ENCODE data around the gene TMEM109.

TMEM109 gene

DNA sequence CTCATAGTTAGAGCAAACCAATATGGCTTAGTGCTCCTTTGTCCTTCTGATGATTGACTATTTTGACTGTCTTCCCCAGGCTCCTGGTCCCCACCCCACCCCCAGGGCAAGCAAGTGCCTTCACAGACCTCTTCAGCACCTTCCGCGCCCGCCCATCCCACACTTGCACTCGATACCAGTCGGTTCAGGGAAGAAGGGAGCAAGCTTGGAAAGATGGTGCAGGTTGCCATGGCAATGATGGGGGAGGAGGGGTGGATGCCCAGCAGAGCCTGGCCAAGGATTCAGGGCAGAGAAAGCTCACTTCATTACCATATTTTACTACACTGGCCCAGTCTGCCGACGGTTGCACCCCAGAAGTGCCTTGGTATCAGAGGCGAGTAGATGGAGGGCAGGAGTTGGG is 12.5 kb downstream of the TMEM109 start:
- no peak for DNase-seq (ENCODE audit: low read depth)

DNA sequence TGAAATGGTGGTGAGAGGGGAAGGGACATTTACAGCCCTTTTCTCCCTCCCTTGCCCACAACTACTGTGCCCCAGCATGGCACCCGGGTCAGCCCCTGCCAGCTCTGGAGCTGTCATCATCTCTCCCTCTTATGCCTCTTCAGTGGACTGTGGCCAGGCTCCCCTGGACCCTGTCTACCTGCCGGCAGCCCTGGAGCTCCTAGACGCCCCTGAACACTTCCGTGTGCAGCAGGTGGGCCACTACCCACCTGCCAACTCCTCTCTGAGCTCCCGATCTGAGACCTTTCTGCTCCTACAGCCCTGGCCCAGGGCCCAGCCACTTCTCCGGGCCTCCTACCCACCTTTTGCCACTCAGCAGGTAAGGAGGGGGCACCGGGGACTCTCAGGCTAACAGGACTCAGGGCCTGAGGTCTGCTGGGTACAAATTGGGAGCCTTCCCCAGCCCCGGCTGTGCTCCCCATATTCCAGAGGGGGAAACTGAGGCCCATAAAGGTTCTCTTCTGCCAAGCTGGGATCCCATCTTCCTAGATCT is 13.2 kb downstream of the TMEM109 start:
- no peak for DNase-seq (ENCODE audit: low read depth)

DNA sequence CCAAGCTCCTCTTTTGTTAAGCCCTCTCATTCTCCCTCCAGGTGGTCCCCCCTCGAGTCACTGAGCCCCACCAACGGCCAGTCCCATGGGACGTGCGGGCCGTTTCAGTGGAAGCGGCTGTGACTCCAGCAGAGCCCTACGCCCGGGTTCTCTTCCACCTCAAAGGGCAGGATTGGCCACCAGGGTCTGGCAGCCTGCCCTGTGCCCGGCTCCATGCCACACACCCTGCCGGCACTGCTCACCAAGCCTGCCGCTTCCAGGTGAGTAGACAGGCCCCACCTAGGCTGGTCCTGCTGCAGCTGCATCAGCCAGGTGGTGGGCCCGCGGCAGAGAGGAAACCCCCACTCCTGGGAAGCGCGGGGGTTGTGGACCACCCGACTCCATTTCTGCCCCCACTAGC is 13.6 kb downstream of the TMEM109 start:
- DNase-seq (ENCODE audit: low read depth), result no peak

DNA sequence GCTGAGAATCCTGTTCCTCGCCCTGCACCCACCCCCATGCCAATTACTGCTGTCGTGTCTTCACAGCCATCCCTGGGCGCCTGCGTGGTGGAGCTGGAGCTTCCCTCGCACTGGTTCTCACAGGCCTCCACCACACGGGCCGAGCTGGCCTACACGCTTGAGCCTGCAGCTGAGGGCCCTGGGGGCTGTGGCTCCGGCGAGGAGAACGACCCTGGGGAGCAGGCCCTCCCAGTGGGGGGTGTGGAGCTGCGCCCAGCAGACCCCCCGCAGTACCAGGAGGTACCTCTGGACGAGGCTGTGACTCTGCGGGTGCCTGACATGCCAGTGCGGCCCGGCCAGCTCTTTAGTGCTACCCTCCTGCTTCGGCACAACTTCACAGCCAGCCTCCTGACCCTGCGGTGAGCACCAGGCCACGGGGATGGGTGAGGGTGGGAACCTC is 14.6 kb downstream of the TMEM109 start:
- DNase-seq (ENCODE audit: low read depth), result no peak

DNA sequence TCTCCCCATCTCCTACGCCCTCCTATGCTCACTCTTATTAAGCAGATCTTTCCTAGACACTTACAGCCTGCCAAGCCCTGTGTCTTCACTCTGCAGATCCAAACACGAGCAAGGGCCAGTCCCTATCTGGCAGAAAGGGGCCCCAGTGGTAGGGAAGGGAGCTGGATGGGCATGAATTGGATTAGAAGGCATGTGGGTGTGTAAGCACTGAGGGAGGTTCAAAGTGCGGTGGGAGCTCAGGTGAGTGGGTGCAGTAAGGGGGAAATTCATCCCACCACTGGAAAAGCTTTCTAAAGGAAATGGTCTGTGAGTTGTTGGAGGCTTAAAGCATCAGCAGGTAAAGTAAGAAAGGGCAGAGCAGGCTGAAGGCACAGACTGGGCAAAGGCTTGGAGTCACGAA is 15.8 kb downstream of the TMEM109 start:
- no peak for DNase-seq (ENCODE audit: low read depth)

DNA sequence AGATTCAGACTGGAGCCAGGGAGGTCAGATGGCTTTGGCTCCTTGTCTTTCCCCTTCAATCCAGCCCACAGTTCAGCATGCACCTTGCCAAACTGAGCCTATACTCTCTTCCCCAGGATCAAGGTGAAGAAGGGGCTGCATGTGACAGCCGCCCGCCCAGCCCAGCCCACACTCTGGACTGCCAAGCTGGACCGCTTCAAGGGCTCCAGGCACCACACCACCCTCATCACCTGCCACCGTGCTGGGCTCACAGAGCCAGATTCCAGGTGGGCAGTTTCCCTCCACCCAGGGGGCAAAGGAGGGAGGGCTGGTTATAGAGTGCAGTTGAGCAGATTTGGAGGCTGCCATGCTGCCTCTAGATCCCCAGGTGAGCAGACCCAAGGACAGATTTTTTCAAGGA is 16.4 kb downstream of the TMEM109 start:
- DNase-seq (ENCODE audit: low read depth), result no peak

DNA sequence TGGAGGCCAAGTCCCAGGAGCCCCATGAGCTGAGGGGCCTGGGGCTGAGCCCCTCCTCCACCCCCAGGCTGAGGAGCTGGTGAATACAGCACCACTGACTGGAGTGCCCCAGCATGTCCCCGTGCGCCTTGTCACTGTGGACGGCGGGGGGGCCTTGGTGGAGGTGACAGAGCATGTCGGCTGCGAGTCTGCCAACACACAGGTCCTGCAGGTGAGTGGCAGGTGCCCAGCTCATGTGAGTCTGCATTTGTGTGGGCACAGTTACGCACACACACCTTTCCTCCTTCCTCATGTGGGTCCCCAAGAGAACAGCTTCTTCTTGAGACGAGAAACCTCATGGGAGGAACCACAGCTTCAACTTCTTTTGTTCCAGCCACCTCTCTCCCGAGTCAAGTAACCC is 18.0 kb downstream of the TMEM109 start:
- no peak for DNase-seq (ENCODE audit: low read depth)

DNA sequence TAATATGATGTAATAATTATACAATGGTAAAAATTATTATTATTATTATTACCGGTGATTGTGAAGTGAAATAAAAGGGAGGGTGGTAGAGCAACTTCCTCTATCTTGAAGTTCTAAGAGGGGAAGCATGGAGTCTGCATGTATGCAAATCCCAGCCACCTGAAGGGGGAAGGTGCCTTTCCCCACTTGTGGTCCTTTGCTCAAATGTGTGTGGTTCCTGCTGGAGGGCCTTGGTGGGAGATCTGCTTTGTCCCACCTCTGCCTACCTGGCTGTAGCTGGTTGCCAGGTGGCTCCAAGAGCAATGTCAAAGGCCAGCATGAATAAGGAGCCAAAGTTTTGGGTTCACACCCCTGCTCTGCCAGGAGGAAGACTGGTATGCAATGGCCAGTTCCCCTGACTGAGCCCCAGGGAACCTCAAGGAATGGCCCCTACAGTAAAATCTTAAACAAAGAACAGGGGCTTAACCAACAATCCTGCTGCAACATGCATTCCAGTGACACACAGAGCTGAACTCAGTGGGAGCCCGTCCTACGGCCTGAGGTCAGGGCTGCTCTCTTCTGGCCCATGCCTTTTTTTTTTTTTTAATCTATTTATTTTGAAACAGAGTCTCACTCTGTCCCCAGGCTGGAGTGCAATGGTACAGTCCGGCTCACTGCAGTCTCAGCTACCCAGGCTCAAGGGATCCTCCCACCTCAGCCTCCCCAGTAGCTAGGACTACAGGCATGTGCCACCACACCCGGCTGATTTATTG is 18.8 kb downstream of the TMEM109 start:
- DNase-seq (ENCODE audit: low read depth), result no peak

DNA sequence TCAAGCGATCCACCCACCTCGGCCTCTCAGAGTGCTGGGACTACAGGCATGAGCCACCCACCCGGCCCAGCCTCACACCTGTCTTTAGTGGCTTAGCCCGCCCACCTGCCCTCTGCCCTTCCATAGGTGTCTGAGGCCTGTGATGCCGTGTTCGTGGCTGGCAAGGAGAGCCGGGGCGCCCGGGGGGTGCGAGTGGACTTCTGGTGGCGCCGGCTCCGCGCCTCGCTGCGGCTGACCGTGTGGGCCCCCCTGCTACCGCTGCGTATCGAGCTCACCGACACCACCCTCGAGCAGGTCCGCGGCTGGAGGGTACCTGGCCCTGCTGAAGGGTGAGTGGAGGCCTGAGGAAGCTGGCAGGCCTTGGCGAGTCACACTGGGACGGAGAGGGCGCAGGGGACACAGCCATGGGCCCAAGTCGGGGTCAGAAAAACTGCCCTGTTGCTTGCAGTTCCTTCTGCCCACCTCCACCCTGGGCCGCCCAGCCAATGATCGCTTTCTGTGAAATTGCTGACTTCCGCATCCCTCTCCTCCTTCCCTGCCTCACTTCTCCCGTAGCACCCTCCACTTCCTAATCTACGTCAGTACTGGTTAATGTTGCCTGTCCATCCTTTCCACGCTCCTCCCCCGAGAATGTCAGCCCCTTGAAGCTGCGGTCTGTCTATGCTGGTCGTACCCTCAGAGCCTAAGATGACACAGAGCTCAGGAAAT is 19.6 kb downstream of the TMEM109 start:
- no peak for DNase-seq (ENCODE audit: low read depth)

DNA sequence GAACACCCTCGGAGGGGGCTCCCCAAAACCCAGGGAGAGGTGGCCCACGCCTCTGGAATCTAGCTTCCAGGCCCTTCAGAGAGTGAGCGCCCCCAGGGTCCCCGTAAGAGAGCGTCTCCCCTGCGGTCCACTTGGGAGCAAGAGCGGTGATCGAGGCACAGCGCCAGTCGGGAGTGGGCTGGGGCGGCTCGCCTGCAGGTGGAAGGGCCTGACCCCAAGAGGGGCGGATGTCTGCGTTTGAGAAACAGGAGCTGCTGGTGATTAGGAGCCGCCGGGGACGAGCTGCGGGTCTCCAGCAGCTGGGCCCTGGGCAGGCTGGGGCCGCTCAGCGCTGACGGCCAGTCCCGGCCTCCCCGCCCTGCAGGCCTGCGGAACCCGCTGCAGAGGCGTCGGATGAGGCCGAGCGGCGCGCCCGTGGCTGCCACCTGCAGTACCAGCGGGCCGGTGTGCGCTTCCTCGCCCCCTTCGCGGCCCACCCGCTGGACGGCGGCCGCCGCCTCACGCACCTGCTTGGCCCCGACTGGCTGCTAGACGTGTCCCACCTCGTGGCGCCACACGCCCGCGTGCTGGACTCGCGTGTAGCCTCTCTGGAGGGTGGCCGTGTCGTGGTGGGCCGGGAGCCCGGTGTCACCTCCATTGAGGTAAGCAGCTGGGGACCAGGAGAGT is 20.3 kb downstream of the TMEM109 start:
- no peak for DNase-seq (ENCODE audit: low read depth)

DNA sequence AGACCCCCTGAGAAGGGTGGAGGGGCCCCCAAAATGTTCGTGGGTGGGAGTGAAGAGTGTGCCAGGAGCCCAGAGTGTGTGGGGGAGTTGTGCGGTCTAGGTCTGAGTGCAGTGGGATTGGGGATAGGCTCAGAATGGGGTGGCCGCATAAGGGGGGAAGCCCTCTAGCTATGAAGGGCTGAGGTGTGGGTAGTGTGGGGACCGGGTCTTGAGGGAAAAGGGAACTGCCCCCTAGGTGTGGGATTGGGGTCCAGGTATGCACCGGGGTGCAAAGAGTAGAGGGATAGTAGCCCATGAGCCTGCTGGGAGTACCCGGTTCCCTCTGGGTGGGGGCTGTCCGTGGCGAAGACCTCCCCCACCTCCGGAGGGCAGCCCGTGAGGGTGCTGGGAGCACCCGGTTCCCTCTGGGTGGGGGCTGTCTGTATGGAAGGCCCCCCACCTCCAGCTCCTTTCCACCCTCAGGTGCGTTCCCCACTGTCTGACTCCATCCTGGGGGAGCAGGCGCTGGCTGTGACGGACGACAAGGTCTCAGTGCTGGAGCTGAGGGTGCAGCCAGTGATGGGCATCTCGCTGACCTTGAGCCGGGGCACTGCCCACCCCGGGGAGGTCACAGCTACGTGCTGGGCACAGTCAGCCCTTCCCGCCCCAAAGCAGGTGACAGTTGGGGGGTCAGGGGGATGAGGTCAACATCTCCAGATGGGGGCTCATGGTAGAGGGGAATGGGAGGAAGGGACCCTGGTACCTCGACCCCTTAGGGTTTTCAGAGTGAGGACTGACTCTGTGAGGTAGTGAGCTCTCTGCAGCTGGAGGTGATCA is 21.0 kb downstream of the TMEM109 start:
- DNase-seq (ENCODE audit: low read depth), result no peak

DNA sequence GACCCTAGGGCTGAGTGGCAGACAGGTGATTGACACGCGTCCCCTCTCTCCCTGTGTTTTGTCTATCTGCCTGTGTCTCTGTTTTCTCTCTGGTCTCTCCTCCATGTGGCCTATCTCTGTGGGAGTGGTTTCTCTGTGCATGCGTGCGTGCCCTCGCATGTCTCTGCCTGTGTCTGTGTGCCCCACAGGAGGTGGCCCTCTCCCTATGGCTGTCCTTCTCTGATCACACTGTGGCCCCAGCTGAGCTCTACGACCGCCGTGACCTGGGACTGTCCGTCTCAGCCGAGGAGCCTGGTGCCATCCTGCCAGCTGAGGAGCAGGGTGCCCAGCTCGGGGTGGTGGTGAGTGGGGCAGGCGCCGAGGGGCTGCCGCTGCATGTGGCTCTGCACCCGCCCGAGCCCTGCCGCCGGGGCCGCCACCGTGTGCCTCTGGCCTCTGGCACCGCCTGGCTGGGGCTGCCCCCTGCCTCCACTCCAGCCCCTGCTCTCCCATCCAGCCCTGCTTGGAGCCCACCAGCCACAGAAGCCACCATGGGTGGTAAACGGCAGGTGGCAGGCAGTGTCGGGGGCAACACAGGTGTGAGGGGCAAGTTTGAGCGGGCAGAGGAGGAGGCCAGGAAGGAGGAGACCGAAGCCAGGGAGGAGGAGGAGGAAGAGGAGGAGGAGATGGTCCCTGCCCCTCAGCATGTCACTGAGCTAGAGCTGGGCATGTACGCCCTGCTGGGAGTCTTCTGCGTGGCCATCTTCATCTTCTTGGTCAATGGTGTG is 21.9 kb downstream of the TMEM109 start:
- DNase-seq (ENCODE audit: low read depth), result no peak

DNA sequence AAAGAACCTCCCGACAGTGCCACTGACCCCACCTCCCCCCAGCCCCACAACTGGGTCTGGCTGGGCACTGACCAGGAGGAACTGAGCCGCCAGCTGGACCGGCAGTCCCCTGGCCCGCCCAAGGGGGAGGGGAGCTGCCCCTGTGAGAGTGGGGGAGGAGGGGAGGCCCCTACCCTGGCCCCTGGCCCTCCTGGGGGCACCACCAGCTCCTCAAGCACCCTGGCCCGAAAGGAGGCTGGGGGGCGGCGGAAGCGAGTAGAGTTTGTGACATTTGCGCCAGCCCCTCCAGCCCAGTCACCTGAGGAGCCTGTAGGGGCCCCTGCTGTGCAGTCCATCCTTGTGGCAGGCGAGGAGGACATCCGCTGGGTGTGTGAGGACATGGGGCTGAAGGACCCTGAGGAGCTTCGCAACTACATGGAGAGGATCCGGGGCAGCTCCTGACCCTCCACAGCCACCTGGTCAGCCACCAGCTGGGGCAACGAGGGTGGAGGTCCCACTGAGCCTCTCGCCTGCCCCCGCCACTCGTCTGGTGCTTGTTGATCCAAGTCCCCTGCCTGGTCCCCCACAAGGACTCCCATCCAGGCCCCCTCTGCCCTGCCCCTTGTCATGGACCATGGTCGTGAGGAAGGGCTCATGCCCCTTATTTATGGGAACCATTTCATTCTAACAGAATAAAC is 22.6 kb downstream of the TMEM109 start:
- no peak for DNase-seq (ENCODE audit: low read depth)

DNA sequence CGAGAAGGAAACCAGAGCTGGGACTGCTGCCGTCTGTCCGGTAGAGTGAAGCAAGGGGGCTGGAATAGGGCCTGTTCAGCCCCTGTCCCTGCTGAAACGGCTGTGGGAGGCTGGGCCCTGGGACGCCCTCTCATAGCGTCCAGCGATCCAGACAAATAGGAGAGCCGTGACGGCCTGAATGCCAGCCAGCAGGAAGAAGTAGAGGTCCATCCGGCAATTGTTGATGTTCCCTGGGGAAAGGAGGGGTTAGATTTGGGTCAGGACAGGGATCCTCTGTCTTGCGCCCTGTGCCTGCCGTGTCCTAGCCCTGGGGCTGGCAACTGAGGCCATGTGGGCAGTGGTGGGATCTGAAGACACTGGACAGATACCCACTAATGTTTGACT is 23.2 kb downstream of the TMEM109 start:
- no peak for DNase-seq (ENCODE audit: low read depth)

DNA sequence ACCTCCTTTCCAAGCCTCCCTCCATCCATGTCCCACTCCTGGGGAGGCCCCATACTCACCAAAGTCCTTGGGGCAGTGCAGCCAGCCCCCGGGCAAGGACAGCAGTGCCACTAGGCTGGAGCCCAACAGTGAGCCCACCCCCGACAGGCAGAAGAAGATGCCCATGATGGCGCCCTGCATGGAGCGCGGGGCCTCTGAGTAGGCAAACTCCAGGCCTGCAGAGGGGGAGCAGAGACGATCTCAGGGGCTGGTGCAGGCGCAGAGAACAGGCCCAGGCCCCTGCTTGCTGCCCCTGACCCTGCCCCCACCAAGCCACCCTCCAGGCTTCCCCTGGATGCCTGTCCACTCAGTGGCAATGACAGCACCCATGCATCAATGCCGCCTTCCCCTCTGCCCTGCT is 23.9 kb downstream of the TMEM109 start:
- no peak for DNase-seq (ENCODE audit: low read depth)

DNA sequence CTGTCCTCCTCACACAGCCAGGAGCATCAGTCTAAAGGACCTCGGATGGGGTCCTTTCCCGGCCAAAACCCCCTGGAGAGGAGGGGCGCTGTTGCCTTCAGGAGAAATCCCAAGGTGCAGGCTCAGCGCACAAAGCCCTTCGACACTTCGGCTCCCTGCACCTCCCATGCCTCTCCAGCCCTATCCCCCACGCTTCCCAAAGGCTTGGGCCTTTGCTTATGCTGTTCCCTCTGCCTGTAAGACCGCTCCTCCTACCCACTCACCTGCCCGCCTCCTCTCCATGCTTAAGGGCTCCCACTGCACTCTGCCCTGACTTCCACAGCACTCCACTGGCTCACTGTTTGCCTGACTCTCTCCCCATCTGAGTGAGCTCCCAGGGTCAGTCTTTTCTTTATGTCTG is 24.5 kb downstream of the TMEM109 start:
- no peak for DNase-seq (ENCODE audit: low read depth)

DNA sequence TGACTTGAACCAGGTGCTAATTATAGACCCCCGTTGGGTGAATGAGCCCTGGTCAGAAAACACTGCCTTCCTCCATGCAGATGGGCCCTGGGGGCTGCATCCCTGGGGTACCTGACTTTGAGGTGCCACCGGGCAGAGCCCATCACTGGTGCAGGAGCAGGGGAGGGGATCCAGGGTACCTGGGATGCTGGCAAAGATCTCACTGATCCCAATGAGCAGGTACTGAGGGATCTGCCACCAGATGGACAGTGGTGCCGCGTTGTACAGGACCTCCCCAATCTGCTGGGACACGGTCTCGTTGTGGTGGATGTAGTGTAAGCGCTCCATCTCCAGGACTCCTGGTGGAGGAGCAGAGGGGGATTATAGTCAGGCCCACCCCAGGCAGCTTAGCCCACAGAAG is 25.3 kb downstream of the TMEM109 start:
- DNase-seq (ENCODE audit: low read depth), result no peak

DNA sequence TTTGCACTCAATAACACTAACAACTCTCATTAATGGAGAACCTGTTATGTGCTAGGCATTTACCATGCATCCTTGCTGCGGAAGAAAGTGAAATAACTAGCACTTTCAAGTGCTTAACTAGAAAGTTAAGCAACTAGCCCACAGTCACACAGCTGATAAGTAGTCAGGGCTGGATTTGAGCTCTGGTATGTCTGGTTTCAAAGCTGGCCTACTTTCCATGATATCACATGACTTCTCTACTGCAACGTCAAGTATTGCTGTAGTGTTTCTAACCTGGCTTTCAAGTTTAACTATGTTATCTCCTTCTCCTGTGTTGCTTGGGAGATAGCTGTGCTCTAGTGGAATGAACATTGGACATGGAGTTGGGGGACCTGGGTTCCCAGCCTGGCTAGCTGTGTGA is 25.9 kb downstream of the TMEM109 start:
- no peak for DNase-seq (ENCODE audit: low read depth)

DNA sequence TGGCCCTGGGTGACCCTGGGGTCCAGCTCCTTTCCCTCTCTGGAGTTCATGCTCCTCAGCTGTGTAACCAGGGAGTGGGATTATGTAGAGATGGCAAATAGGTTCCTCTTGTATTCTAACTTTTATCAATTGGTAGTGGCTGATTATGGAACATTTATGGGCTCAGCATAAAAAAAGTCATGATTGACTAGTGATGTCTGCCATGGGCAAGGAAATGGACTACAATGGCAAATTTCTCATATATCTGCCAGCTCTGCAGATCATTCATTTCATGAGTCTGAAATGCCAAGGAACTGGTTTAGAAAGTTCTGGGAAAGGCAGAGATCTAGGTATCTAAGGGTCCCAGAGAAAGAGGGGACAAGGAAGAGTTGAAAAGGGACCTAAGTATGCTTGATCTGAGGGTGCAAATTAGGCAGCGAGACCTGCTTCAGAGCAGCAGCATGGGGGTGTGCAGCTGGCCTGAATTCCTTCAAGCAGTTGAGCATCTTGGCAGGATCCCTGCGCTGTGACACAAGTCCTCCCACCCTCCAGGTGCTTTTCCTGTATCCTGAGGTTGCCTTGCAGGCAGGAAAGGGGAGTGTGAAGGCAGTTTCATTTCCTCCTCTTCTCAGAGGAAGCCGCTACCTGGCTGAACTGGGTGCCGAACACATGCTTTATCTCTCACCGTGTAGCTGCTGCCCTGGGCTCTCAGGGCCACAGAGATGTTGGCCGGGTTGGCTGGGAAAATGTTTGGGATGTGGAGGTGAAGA is 27.6 kb downstream of the TMEM109 start:
- no peak for DNase-seq (ENCODE audit: low read depth)

DNA sequence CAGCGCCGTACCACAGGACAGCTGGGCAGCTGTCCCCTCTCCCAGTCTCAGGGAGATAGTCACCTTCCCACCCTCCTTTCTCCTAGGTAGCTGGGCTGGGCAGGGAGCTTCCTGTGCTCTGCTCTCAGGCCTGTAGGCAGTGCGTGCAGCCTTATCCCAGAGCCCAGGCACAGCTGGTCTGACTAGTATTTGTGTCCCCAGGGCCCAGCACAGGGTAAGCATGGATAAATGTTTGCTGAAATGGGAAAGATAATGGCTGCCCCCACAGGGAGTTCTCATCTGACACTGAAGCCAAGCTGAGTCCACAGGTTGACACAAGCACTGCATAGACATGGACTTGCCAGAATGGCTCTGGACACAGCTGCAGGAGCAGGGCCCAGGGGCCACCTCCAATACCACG is 28.3 kb downstream of the TMEM109 start:
- DNase-seq (ENCODE audit: low read depth), result no peak

Measured in stimulated activated CD8-positive, alpha-beta memory T cell treated with anti-CD3 and anti-CD28 coated beads, Interleukin-15, amount 100 ng/mL, for 1 hour (primary cell).